A549 treated with AZD9567 at 1 μM for 4 hours (cell line): ENCODE results near the gene PPP4R4. TPM values are rescaled to one million over a fixed set of nuclear protein-coding genes. Genes with fewer than 3 reads are reported as not detected.

Experiments
- total RNA-seq: library from RNA; stranded (reverse); fragments of 200-300 nt; extraction: Qiagen RNA extraction; gene quantifications from 5 replicates; pipeline ENCODE4 v1.2.3, GENCODE V29; 2022; ENCODE audit not compliant: insufficient read depth

PPP4R4 gene, protein sequence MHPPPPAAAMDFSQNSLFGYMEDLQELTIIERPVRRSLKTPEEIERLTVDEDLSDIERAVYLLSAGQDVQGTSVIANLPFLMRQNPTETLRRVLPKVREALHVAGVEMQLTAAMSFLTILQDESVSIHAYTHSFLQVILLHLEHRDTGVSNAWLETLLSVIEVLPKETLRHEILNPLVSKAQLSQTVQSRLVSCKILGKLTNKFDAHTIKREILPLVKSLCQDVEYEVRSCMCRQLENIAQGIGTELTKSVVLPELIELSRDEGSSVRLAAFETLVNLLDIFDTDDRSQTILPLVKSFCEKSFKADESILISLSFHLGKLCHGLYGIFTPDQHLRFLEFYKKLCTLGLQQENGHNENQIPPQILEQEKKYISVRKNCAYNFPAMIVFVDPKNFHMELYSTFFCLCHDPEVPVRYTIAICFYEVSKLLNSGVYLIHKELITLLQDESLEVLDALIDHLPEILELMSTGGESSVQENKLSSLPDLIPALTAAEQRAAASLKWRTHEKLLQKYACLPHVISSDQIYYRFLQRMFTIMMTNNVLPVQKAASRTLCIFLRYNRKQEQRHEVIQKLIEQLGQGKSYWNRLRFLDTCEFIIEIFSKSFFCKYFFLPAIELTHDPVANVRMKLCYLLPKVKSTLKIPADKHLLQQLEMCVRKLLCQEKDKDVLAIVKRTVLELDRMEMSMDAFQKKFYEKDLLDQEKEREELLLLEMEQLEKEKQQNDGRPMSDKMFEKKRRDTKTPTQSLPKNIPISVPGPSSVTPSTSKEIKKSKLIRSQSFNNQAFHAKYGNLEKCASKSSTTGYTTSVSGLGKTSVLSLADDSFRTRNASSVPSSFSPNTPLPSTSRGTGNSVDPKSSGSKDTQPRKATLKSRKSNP
- total RNA-seq: 0.18 to 2.7 TPM (median 0.45 TPM) in 5 replicates

DNA sequence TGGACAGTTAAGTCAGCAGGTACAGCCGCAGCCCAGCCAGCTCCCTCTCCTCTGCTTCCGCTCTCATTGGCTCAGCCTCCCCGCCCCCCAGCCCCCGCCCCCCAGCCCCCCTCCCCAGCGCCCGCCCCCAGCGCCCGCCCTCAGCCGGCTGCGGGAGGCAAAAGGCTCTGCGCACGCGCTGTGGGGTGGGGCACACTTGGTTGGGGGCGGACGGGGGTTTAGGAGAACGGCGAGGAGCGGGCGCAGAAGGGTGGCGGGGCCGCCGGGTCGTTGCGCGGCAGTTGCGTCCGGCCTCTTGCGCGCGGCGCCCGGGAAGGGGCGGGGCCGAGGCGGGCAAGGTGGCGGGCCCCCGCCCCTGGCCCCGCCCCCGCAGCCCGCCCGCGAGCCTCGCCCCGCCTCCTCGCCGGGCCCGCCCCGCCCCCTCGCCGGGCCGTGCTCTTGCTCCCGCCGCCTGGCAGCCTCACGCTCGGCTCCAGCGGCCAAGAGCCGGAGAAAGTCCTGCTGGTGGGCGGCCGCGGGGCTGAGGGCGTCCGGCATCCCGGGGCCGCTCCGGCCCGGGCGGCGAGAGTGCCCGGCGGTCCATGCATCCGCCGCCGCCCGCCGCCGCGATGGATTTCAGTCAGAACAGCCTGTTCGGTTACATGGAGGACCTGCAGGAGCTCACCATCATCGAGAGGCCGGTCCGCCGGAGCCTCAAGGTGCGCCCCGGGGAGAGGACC lies at the start of gene PPP4R4:
PPP4R4 (plus strand) TSS at position 438 of the 719 bp plus-strand sequence; CDS start at position 582, 144 bp downstream.

DNA sequence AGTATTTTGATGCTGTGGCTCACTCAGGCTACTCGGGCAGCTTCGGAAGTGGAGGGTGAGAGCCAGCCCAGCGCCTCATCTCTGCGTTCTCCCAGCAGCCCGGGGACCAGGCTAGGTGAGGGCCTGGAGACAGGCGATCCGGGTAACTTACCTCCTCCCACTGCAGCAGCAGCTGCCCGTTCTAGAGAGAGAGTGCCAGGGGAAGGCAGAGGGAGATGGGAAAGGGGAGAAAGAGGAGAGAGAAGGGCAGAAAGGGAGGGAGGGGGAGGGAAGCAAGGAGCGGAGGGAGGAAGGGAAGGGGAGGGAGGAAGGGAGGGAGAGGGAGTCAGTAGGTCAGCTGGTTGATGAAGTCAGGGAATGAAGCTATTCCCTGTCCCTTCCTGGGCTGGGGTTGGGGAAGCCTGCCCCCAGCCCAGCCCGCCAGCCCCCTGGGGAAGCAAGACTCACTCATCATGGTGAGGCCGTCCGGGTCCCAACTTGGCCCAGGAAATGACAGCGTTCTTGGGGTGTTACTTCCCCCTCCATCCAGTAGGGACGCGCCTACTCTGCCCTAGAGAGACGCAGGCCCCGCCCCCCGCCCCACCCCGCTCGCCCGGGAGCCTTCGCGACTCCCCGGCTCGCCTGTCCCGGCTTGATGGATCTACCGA lies 44.9 kb upstream of the PPP4R4 start, which contains the start of gene IFI27L2:
IFI27L2 (minus strand) TSS at position 494 of the 647 bp plus-strand sequence; CDS start at position 454, 40 bp downstream.

DNA sequence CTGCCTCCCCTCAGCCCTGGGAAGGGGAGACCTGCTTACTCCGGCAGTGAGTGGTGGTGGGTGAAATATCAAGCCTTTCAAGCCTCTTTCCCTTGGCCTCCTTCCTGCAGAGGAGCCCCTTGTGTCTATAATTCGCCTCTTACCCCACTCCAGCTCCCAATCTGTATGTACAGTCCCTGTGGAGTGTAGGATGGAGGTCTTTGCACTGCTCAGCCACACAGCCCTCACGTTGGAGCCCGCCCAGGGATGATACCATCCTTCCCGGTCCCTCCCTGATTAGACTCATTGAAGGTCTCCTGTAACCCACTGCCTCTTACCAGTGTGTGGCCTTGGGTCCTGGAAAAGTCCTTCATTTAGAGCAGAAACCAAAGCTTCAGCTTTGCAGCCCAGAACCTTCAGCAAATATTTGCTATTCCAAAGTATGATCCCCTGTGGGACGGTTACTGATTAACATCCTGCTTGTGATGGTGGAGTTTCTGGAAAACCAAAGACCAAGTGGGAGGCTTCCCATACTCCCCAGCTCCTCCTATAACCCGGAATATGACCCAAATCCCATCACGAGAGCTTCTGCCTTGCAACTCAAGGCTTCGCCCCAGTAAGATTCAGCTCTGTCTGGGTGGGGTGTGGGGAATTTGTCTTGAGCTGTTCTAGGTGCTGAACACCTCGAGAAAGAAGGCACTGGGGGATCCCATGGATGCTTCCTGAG lies 118.9 kb downstream of the PPP4R4 start, which contains the start of gene SERPINA10:
SERPINA10 (minus strand) TSS at position 397 of the 706 bp plus-strand sequence. CDS start 2,675 bp downstream, outside the sequence.

DNA sequence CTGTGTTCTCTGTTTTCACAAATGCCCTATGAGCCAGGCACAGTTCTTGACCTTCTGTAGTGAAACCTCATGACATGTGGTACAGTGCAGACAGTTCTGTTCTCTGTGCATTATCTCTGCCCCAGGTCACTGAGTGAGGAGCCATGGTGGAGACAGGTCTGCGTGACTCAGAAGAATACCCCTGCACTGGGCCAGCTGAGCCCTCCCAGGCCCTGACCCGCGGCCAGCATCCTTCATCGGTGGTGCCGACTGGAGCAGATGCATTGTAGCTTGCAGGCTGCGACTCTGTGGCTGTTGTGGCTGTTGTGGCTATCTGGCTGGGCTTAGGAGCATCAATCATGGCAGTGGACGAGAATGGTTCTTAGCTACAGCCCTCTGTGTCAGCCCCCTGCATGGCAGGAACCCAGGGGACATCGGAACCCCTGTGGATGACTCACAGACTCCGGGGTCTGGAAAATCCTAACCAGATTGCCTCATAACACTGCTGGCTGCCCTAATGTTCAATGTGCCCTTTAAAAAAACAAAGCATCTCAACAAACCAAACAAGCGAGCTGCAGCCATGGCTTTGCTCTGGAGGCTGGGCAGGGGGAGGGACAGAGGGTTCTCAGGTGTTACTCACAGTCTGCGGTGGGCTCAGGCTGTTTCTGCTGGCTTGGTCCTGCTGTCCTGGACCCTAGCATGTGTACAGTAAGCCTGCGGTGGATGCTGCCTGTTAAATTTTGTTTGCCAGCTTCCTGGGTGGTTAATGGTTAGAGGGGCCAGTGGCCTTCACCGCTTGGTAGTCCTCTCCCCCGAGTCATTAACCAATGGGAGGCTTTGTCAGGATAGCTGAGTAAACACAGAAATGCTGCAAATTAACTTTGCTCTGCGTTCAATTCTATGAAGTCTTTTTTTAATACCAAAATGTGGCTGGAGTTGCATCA lies 148.8 kb downstream of the PPP4R4 start, which contains the start of gene SERPINA6:
SERPINA6 (minus strand) TSS at position 689 of the 923 bp plus-strand sequence. CDS start 8,688 bp downstream, outside the sequence.

Other genes starting within 250 kb of the PPP4R4 start
- gene FAM181A, start 247.0 kb upstream of the PPP4R4 start, total RNA-seq: not detected in 5 replicates
- gene ASB2, start 197.8 kb upstream of the PPP4R4 start, total RNA-seq: 0.32 to 1.1 TPM (median 0.65 TPM) in 4 of 5 replicates, not detected in the other
- gene CCDC197, start 177.0 kb upstream of the PPP4R4 start, total RNA-seq: not detected in 5 replicates
- 2.0 to 3.6 TPM (median 2.4 TPM) in 5 replicates for gene OTUB2, start 148.0 kb upstream of the PPP4R4 start, total RNA-seq
- gene DDX24, start 93.1 kb upstream of the PPP4R4 start, total RNA-seq: 181 to 193 TPM (median 185 TPM) in 5 replicates
- gene IFI27L1, start 93.0 kb upstream of the PPP4R4 start, total RNA-seq: 11.5 to 21.6 TPM (median 20.4 TPM) in 5 replicates
- 1.1 to 1.9 TPM (median 1.5 TPM) in 4 of 5 replicates, not detected in the other for gene IFI27, start 63.6 kb upstream of the PPP4R4 start, total RNA-seq
- gene IFI27L2, start 44.7 kb upstream of the PPP4R4 start, total RNA-seq: 51.4 to 78.6 TPM (median 53.9 TPM) in 5 replicates
- gene SERPINA10, start 118.9 kb downstream of the PPP4R4 start, total RNA-seq: not detected in 5 replicates
- gene SERPINA6, start 149.0 kb downstream of the PPP4R4 start, total RNA-seq: 1.1 to 1.6 TPM (median 1.5 TPM) in 5 replicates
- not detected in 5 replicates for gene SERPINA2, start 192.4 kb downstream of the PPP4R4 start, total RNA-seq
- gene SERPINA1, start 214.3 kb downstream of the PPP4R4 start, total RNA-seq: 0.86 to 9.9 TPM (median 1.1 TPM) in 5 replicates